ENCODE measurements around the gene SF3B4.

- TF ChIP-seq POLR2A (IDR thresholded peaks at IDR 0.05) = no peak
- TF ChIP-seq, protein P1, sequence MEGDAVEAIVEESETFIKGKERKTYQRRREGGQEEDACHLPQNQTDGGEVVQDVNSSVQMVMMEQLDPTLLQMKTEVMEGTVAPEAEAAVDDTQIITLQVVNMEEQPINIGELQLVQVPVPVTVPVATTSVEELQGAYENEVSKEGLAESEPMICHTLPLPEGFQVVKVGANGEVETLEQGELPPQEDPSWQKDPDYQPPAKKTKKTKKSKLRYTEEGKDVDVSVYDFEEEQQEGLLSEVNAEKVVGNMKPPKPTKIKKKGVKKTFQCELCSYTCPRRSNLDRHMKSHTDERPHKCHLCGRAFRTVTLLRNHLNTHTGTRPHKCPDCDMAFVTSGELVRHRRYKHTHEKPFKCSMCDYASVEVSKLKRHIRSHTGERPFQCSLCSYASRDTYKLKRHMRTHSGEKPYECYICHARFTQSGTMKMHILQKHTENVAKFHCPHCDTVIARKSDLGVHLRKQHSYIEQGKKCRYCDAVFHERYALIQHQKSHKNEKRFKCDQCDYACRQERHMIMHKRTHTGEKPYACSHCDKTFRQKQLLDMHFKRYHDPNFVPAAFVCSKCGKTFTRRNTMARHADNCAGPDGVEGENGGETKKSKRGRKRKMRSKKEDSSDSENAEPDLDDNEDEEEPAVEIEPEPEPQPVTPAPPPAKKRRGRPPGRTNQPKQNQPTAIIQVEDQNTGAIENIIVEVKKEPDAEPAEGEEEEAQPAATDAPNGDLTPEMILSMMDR (IDR thresholded peaks at IDR 0.05) = no peak
Measured at GRCh38 chr1:149934356-149934755, 6.8 kb upstream of the SF3B4 start.
